Activated naive CD4-positive, alpha-beta T cell (primary cell): ENCODE data around the gene ANO4.
"Not testable (repeated sequence)": the region's sequence is repeated elsewhere in the genome, so short reads cannot be mapped to it uniquely, and the experiment has no call there.

Experiments used
- DNase-seq, 4 experiments: peaks; one replicate each; lab custom pipeline; 2025; lab: John Stamatoyannopoulos, UW

Gene ANO4

DNA sequence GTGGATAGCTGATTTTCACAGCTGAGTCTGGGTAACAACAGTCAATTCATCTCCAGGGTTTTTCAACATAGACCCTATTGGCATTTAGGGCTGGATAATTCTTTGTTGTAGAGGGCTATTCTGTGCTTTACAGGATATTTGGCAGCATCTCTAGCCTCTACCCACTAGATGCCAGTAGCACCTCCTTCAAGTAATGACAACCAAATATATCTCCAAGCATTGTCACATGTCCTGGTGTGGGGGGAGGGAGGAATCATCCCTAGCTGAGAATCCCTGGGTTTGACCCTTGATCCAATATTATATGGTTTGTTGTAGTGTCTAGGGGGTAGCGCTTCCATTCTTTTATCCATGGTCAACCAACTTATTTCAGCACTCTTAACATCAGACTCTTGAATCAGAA lies 157.2 kb downstream of the ANO4 start:
- no peak for DNase-seq

DNA sequence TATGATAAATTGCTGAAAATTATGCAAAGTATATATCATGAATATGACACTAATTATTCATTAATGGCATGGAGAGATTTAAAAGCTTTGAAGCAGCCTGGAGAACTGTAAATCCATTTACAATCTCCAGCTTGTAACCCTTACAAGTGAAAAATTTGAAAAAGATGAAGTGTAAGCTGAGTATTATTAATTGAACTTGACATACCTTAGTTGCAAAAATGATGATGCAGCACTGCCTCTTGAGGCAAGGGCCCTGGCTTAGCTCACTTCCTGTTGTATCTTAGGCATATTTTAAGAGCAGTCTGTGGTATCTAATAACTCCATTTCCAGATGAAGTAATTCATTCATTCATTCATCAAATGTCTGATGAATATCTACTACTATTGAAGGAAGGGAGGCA lies 158.6 kb downstream of the ANO4 start:
- DNase-seq = no peak

DNA sequence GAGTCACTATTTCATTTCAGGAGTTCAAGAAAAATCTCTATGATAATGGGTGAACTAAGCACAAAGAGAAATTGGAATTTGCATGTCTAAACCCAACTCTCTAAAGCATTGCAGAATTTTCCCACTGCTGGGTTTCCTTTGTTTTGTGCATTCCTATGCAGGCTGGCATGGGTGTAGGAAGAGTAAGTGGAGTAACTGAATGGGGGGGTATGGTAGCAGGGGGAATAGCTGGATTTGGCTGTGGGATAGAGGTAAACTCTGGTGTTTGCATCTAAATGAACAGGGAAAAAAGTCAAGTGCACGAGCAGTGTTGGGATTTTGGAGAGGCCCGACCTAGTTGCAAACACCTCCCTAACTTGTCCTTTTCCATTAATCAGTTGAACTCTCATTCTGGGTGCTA lies 159.1 kb downstream of the ANO4 start:
- DNase-seq = no peak

DNA sequence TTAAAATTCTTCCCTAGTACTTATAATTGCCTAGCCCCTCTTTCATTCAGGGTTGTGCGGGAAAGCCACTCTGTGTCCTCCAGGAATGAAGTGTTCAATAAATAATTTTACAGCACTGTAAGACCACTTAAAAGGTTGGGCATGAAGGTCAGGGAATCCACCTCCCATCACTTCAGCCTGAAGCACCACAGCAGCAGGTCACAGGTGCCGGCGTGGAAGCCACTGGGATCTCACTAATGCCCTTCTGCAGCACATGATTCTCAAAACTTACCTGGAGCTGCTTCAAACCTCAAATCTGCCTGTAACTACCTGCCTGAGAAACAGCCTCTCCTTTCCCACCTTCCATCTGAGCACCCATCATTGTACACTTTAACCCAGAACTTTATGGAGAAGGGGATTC lies 159.5 kb downstream of the ANO4 start:
- DNase-seq = no peak

DNA sequence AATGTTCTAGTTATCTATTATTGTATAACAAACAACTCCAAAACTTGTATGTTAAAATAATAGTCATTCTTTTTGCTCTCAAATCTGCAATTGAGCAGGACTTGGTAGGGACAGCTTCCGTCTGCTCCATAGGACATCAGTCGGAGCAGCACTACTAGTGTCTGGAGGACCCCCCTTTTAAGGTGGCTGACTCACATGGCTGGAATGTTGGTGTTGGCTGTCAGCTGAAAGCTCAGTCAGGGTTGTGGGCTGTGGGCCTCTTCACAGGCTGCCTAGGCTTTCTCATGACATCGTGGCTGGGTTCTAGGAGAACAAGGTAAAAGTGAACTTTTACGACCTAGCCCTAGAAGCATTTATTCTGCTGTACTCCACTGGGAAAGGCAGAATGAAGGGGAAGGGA lies 160.6 kb downstream of the ANO4 start:
- no peak for DNase-seq

DNA sequence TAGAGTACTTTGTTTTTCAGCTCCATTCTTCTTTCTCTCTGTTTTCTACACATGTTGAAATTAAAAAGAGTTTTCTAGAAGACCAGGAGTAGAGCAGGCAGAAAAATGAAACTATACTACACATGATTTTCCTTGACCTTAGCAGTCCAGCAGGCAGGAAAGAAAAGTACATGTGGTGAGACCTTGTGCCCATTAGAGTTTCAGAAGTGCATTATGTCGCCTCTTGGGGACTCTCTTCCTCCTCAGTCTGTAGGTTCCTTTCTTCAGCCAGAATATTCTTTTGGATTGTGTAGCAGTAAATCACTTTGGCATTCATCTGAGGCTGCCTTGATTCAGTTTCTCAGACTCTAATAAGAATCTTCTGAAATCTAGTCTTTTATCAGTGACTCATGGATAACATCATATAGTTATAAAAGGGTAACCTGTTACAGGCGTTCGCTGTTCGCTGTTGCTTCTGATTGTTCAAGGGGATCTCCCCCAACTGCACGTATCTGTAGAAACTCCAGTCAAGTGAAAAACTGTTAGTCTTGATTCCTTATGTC lies 161.8 kb downstream of the ANO4 start:
- no peak for DNase-seq

DNA sequence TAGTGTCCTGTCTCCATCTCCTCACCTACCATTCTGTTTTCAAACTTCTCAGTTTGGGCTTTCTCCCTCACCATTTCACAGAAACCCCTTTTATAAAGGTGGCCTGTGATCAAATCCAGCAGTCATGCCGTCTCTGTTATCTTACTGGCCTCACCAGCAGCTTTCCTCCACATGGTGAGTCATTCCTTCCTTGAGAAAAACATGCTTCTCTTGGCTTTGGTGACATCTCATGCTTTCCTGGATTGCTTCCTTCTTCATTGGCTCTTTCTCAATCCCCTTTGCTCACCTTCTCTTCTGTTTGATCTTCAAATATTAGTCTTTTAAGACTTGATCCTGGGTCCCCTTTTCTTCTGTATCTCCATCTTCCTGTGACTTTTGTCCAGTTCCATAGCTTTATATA lies 164.9 kb downstream of the ANO4 start:
- DNase-seq = no peak

DNA sequence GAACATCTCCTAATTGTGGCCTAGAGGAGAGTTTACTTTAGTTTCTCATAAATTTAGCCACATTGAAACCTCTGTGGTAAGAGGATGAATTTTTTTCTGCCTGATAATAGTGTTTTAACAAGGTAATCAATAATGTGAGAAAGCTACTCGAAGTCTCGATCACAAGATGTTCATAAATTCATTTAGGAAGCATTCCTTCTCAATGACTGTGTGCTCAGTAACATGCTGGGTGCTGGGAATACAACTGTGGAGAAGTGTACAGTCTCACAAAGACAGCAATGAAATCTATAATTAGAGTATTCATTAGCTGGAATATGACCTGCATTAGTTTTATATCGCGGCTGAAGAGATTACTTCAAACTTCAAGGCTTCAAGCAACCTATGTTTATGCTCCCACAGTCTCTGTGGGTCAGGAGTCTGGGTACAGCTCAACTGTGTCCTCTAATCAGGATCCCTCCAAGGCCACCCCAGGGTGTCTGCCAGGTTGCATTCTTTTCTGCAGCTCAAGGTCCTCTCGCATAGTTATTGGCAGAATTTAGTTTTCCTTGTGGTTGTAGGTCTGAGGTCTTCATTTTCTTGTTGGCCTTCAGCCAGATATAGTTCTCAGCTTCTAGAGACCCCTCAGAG lies 167.6 kb downstream of the ANO4 start:
- DNase-seq = no peak

DNA sequence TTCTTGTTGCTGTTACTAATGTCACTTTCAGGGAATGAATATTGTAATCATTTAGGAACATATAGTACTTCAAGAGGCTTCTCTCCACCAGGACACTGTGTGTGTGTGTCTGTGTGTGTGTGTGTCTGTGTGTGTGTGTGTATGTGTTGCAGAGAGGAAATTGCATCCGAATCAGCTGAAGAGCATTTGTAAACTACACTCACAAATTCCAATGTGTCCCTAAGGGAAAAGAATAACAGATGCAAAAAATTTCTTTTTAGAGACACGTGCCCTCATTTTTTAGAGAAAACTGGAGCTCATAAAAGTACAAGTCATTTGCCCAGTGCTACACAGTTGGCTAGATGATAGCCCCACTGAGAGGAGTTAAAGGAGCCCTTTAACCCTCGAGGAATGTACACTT lies 168.8 kb downstream of the ANO4 start:
- DNase-seq = no peak

DNA sequence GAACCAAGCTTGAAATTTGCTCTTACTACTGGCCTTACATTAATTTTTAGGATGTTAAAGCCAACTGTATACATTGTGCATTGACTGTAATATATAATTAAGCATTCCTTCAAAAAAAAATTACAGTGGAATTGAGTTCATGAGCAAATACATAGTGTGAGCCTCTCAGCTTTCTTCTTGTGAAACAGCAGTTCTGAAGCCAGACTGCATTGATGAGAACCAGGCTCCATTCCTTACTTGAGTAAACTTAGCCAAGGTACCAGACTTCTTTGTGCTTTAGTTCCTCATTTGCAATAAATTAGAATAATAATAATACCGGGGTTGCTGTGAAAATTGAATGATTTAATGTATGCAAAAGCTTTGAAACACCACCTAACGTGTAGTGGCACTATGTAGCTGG lies 169.5 kb downstream of the ANO4 start:
- DNase-seq = no peak

DNA sequence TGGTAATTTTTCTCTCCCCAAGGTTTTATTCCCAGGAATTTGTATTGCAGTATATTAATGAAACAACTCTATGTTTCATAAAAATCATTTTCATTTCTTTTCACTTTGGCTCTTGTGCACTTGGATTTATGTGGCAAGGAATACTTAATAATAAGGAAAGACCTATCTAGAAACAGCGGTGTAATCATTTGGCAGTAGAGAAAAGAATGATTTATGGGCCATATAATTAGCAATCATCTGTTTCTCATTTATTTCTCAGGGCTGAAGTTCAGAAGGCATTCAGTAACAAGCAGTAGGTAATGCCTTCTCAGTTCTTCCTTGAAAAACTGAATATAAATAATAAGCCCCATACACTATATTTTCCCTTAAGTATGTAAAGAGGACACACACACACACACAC lies 172.6 kb downstream of the ANO4 start:
- DNase-seq = no peak

DNA sequence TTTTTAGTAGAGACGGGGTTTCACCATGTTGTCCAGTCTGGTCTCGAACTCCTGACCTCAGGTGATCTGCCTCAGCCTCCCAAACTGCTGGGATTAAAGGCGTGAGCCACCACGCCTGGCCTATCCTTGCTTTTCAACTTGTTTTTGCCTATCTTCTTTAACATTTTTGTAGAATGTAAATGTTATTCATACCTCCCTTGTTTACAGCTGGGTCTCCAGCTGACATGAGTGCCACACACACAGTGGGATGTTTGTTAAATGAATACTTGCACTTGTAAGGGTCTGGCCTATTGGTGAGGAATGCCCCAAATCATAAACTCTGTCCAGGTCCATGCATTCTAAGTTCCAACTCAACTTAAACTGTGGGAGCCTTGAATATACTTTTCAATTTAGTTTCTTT lies 176.3 kb downstream of the ANO4 start:
- no peak for DNase-seq

DNA sequence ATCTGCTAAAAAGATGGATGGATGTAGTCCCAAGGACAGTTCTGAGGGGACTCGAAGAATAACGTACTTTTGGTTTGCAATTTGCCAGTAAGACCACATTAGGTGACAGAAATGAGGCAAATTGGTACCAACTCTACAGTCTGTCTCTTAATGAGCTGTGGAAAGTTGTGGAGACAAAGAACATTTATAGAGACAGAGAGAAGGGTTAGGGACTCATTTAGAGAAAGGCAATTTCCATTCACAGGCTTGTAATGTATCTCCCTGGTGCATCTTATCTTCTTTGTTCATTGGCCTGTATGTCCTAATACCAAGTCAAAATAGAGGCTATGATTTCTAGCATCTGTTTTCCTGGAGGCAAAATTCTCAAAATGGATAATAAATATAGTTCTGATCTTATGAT lies 177.5 kb downstream of the ANO4 start:
- DNase-seq = no peak

DNA sequence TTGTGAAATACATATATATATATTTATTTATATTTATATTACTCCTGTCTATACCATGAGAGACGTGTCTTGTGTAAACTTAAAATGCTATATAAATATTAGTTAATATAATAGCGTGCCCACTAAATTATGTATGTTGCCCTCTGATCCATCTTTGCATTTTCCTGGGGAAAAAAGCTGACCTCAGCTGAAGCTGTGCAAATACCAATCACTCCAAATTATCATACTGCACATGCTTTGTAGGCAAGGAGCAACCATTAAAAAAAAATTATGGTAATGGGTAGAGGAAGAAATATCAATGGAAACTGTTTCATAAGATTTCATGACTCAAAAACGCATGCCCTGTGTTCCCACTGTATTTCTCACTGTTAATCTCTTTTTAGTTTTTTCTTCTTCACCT lies 179.8 kb downstream of the ANO4 start:
- DNase-seq = no peak

DNA sequence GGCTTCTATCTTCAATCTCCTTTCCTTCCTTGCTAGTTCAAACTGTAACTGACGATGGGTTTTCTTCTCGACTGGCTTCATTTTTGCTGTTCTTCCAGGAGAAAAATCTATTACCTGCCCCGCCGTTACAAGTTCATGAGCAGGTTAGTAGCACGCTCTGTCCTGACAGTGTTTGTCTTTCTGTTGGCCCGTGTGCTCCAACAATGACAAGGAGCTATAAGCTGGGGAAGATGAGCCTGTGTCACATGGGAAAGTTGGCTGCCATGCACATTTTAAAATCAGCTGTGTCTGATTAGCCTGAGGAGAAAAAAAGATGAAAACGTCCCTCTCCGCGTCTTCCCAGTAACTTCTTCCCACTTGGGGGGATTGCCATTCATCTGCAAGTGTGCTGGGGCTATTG lies 180.2 kb downstream of the ANO4 start:
- no peak for DNase-seq

DNA sequence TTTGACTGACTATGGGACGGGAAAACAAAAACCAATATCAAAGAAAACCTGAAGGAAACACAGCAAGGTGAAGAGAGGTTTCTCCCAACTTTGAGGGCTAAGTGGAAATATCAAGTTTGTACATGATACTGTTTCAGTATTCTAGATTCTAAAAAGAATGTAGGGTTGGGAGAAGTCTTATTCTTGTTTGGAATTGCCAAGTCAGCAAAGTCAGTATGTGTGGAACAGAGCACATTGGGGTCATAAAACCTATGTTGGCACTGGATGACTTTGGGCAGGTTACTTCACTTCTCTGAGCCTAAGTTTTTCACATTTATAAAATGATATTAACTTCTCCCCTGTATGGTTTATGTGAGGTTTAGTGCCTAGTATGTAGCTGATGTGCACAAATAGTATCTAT lies 182.2 kb downstream of the ANO4 start:
- no peak for DNase-seq

DNA sequence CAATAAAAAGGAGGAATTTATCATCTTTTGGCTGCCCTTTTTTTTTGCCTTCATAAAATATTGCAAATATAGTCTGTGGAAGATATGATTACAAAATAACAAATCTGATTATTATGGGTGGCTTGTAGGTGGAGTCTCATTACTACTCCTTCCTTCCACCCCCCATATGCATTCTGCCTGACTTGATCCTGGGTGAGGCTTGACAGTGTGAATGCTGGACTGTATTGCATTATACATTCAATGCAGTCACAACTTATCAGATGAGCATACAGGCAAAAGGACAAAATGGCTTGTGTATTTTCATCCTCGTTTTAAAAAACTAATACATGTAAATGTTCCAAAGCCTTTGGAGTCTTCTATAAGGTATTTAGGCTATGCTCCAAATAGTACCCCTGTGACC lies 186.3 kb downstream of the ANO4 start:
- DNase-seq = no peak

DNA sequence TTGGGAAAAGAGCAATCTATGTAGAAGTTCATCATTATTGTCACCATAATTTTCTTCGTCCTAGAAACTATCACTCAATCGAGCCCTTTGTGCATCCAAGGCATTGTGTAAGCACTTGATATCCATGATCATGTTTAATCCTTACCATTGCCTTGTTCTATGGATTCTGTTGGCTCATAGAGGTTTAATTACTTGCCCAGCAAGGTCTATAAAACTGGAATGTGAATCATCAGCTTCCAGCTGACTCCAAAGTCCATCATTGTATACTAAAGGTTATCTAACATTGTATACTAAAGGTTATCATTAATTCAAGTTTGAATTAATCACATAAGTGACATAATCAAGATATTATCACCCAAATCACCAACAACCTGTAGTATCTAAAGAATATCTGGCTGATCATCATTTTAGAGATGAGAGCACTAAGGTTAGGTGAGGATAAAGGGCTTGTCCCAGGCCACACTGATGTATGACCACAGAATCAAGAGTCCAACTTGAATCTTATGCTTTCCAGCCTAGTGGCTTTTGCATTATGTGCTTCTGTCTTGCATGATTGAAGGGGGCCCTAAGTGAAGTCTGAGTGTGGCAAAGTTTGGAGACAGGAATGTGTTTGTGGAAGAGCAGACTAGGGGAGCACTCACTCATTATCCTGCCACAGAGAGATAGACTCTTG lies 188.1 kb downstream of the ANO4 start:
- DNase-seq = no peak

DNA sequence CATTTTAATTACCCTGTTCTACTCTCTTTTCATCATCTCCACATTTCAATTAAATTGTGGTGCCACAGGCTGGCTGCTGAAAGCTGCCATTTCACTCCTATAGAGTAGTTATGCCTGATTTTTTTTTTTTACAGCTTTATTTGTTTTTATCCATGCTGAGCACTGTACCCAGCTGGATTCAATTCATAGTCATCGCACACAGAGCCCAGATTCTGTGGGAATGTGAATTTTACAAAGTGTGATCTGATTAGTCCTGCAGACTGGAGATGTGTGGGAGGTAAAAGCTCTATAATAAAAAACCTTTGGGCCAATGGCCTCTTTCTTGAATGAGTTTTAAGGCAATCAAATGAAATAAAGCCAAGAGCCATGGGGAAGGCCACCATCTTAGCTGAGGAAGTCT lies 190.2 kb downstream of the ANO4 start:
- DNase-seq = no peak

DNA sequence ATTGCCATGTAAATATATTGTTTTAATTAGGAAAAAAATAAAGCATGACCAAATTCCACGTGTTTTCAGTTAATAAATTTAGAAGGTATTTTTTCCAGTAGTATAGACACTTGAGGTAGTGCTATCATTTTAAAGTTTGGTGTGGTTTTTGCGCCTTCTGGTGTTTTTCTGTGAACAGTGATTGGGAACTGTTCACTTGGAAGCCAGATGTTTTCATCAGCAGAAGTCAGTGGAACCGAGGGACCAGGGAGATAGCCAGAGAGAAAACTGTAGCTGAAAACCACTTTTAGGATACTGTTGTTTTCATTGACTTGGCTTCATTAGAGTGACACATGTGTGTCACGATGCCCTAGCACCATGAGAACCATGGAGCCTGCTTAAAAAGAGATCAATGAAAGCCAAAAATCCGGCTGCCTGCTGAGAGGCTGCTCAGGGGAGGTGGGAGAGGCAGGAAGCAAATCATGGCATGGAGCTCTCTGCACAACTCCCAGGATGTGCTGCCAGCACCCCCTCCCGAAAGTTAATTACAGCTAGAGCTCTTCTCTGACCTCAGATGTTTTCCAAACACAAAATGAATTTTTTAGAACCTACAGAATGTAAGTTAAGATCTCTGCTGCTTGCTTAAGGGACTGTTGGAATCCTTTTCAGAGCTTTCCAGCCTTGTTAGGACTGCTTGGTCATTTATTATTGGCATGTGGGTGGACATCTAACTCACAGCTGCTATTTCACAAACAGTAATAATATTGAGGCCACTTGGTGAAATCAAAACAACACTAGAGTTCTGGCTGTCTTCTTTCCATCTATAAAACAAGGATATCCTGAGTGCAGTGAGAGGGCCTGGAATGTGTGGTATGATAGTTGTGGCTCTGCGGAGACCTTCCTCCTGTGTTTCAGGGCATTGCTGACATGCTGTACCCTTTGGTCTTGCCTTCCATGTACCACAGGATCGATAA lies 192.3 kb downstream of the ANO4 start:
- DNase-seq = no peak

DNA sequence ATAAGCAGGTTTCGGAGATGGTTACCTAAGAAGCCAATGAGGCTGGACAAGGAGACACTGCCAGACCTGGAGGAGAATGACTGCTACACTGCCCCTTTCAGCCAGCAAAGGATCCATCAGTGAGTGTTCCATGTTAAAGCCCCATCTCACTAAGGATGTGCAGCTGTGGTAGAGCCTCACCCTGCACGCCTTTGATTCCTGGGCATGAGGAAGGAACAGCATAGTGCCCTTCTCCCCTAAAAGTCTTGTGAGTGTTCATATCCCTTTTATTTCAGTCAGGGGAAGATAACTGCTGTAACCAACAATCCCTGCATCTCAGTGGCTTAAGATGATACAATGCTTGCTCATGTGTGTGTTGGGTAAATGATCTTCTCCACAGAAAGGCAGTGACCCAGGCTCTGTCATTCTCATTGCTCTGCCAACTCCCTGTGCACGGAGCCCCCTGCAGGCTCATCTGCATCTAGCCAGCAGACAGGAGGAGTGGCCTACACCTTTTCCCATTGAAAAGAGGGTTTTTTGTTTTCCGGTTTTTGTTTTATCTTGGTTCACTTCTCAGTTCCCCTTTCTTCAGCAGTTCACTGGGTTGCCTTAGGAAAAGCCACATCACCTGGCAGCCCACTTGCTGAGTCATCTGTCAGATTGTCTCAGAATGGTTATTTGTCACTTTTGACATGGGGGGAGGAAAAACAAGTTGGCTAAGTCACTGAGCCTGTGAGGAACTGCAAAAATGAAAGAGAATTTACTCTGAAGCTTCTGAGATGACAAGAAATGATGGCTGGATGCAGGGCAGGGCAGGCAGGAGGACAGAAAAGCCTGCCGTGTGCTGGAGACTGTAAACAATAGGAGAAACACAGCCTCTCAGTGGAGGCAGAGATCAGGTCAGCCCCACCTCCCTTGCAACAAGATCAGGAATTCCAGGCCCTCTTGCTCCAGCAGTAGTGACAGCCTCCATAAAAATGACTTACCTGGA lies 193.3 kb downstream of the ANO4 start:
- DNase-seq = no peak

DNA sequence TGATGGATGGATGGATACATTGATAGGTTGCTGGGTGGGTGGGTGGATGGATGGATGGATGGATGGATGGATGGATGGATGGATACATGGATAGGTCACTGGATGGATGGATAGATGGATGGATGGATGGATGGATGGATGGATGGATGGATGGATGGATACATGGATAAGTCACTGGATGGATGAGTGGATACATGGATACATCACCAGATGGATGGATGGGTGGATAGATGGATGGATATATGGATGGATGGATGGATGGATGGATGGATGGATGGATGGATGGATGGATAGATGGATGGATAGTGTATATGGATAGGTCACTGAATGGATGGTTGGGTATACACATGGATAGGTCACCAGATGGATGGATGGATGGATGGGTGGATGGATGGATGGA lies 194.9 kb downstream of the ANO4 start:
- DNase-seq = not testable (repeated sequence)
